ENCODE results near the gene RASAL1. TPM values are rescaled to one million over a fixed set of nuclear protein-coding genes. Genes with fewer than 3 reads are reported as not detected.
"Not testable (repeated sequence)": the region's sequence is repeated elsewhere in the genome, so short reads cannot be mapped to it uniquely, and the experiment has no call there.

The RASAL1 gene
- total RNA-seq, 1 experiment from 2014 or later = 0.33 TPM

- no peak for DNase-seq (ENCODE audit: low spot score)
Observed at GRCh38 chr12:113118142-113118541, 17.4 kb downstream of the RASAL1 start.

- not testable (repeated sequence) for DNase-seq (ENCODE audit: low spot score)
Observed at GRCh38 chr12:113117684-113118083, 17.9 kb downstream of the RASAL1 start.

- no peak for DNase-seq (ENCODE audit: low spot score)
Observed at GRCh38 chr12:113116875-113117274, 18.7 kb downstream of the RASAL1 start.

GRCh38 chr12:113115455-113116126, 20.0 kb downstream of the RASAL1 start:
- DNase-seq (ENCODE audit: low spot score) = no peak

GRCh38 chr12:113114447-113115178, 20.9 kb downstream of the RASAL1 start:
- DNase-seq (ENCODE audit: low spot score) = no peak

- no peak for DNase-seq (ENCODE audit: low spot score)
Observed at GRCh38 chr12:113113397-113113796, 22.2 kb downstream of the RASAL1 start.

- no peak for DNase-seq (ENCODE audit: low spot score)
Observed at GRCh38 chr12:113112043-113112899, 23.3 kb downstream of the RASAL1 start.

GRCh38 chr12:113111247-113111646, 24.3 kb downstream of the RASAL1 start:
- DNase-seq (ENCODE audit: low spot score) = no peak

- DNase-seq (ENCODE audit: low spot score) = no peak
Observed at GRCh38 chr12:113109872-113110599, 25.5 kb downstream of the RASAL1 start.

GRCh38 chr12:113109360-113109759, 26.2 kb downstream of the RASAL1 start:
- no peak for DNase-seq (ENCODE audit: low spot score)

GRCh38 chr12:113108308-113108707, 27.3 kb downstream of the RASAL1 start:
- DNase-seq (ENCODE audit: low spot score) = no peak

- no peak for DNase-seq (ENCODE audit: low spot score)
Observed at GRCh38 chr12:113106361-113106760, 29.2 kb downstream of the RASAL1 start.

- no peak for DNase-seq (ENCODE audit: low spot score)
Observed at GRCh38 chr12:113105606-113106271, 29.8 kb downstream of the RASAL1 start.

- no peak for DNase-seq (ENCODE audit: low spot score)
Observed at GRCh38 chr12:113104953-113105510, 30.5 kb downstream of the RASAL1 start.

- no peak for DNase-seq (ENCODE audit: low spot score)
Observed at GRCh38 chr12:113103756-113104450, 31.7 kb downstream of the RASAL1 start.

GRCh38 chr12:113102811-113103210, 32.8 kb downstream of the RASAL1 start:
- no peak for DNase-seq (ENCODE audit: low spot score)

GRCh38 chr12:113101751-113102150, 33.8 kb downstream of the RASAL1 start:
- DNase-seq (ENCODE audit: low spot score) = no peak

GRCh38 chr12:113099764-113100163, 35.8 kb downstream of the RASAL1 start:
- no peak for DNase-seq (ENCODE audit: low spot score)

- DNase-seq (ENCODE audit: low spot score) = no peak
Observed at GRCh38 chr12:113099364-113099763, 36.2 kb downstream of the RASAL1 start.

- peak; percentile 93 for DNase-seq (ENCODE audit: low spot score)
Observed at GRCh38 chr12:113098441-113099028, 37.0 kb downstream of the RASAL1 start.

All from HT-29 (cell line).